ENCODE data around the gene ABHD16A. TPM values are rescaled to one million over a fixed set of nuclear protein-coding genes. Genes with fewer than 3 reads are reported as not detected.
A peak's percentile ranks its signal among the peaks of the same experiment; 100 is the strongest.

The ABHD16A gene
- total and polyA plus RNA-seq, 4 donors = 26.6 to 59.4 (median 34.9) TPM

DNA sequence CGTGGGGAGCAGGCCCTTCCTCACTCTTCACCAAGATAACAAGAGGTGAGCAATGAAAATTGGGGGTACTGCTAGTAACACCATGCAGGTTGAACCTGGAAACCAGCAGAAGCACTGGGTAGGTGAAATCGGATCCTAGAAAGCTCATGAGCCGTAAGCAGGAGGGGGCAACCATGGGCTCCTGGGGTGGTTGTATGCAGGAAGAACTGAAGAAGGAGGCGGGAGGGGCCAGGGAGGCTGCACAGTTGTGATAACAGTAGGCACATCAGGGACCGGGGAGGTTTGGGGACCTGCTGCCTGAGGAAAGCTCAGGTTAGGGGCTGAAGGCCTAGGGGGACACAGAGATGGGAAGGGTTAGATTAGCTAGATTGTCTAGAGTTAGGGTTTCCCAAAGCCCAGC is 16.6 kb downstream of the ABHD16A start:
- peaks cover 4 to 56% (median 47%) of the 10 kb centered on the region in 4 donors for H3K36me3 ChIP-seq (ENCODE audit: control insufficient read depth in 4 of 4, insufficient read depth in 3 of 4, low read depth in 1 of 4, low read length in 3 of 4)
- TF ChIP-seq, protein P1, sequence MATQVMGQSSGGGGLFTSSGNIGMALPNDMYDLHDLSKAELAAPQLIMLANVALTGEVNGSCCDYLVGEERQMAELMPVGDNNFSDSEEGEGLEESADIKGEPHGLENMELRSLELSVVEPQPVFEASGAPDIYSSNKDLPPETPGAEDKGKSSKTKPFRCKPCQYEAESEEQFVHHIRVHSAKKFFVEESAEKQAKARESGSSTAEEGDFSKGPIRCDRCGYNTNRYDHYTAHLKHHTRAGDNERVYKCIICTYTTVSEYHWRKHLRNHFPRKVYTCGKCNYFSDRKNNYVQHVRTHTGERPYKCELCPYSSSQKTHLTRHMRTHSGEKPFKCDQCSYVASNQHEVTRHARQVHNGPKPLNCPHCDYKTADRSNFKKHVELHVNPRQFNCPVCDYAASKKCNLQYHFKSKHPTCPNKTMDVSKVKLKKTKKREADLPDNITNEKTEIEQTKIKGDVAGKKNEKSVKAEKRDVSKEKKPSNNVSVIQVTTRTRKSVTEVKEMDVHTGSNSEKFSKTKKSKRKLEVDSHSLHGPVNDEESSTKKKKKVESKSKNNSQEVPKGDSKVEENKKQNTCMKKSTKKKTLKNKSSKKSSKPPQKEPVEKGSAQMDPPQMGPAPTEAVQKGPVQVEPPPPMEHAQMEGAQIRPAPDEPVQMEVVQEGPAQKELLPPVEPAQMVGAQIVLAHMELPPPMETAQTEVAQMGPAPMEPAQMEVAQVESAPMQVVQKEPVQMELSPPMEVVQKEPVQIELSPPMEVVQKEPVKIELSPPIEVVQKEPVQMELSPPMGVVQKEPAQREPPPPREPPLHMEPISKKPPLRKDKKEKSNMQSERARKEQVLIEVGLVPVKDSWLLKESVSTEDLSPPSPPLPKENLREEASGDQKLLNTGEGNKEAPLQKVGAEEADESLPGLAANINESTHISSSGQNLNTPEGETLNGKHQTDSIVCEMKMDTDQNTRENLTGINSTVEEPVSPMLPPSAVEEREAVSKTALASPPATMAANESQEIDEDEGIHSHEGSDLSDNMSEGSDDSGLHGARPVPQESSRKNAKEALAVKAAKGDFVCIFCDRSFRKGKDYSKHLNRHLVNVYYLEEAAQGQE (IDR thresholded peaks at IDR 0.05) = no peak
- no peak for TF ChIP-seq CTCF (IDR thresholded peaks at IDR 0.05; ENCODE audit: low read depth, low read length, missing input control)

GRCh38 chr6:31683591-31683990 is 19.5 kb downstream of the ABHD16A start:
- H3K27me3 ChIP-seq (ENCODE audit: control insufficient read depth in 4 of 4, insufficient read depth in 4 of 4, low read length in 3 of 4) = no peaks in the 10 kb centered on the region
- peaks cover 1 to 22% (median 14%) of the 10 kb centered on the region in 4 donors for H3K4me1 ChIP-seq (ENCODE audit: control insufficient read depth in 4 of 4, insufficient read depth in 4 of 4, low read length in 3 of 4)
- DNase-seq (ENCODE audit: low spot score) = no peak
- no peak overlapping the region for H3K4me3 ChIP-seq (ENCODE audit: low read depth in 1 of 3, low read length in 3 of 3)
- WGBS = 88% methylated on average over 13 of the region's 13 CpGs
- H3K27ac ChIP-seq (ENCODE audit: low read depth in 1 of 2, low read length in 2 of 2) = peak overlapping the region in 1 of 2 donors; percentile 51
- no peak overlapping the region for H3K9ac ChIP-seq (ENCODE audit: low read depth in 1 of 2, low read length in 2 of 2)
- H3K9me3 ChIP-seq (ENCODE audit: control insufficient read depth in 4 of 4, low read length in 3 of 4) = no peaks in the 10 kb centered on the region
- H3K36me3 ChIP-seq (ENCODE audit: control insufficient read depth in 4 of 4, insufficient read depth in 3 of 4, low read depth in 1 of 4, low read length in 3 of 4) = peaks cover 4 to 29% (median 22%) of the 10 kb centered on the region in 4 donors
- TF ChIP-seq CTCF (IDR thresholded peaks at IDR 0.05; ENCODE audit: low read depth, low read length, missing input control) (no peak), HNF4G (IDR thresholded peaks at IDR 0.05) (no peak), MAX (IDR thresholded peaks at IDR 0.05) (no peak), FOXA1 (IDR thresholded peaks at IDR 0.05) (no peak), ATF3 (IDR thresholded peaks at IDR 0.05) (no peak), FOXA2 (IDR thresholded peaks at IDR 0.05) (no peak), EGR1 (IDR thresholded peaks at IDR 0.05; ENCODE audit: low read depth in 2 of 2) (no peak), SP1 (IDR thresholded peaks at IDR 0.05) (no peak), RAD21 (IDR thresholded peaks at IDR 0.05) (no peak), HNF4A (conservative IDR thresholded peaks at IDR 0.05) (no peak), YY1 (IDR thresholded peaks at IDR 0.05) (no peak), NR2F2 (IDR thresholded peaks at IDR 0.05) (no peak), JUND (IDR thresholded peaks at IDR 0.05) (no peak), RXRA (IDR thresholded peaks at IDR 0.05) (no peak), GABPA (IDR thresholded peaks at IDR 0.05 in 1 of 2, conservative IDR thresholded peaks at IDR 0.05 in 1 of 2) (no peak), TAF1 (conservative IDR thresholded peaks at IDR 0.05) (no peak)
- TF ChIP-seq, protein P1 (IDR thresholded peaks at IDR 0.05) = no peak
- TF ChIP-seq, protein P2, sequence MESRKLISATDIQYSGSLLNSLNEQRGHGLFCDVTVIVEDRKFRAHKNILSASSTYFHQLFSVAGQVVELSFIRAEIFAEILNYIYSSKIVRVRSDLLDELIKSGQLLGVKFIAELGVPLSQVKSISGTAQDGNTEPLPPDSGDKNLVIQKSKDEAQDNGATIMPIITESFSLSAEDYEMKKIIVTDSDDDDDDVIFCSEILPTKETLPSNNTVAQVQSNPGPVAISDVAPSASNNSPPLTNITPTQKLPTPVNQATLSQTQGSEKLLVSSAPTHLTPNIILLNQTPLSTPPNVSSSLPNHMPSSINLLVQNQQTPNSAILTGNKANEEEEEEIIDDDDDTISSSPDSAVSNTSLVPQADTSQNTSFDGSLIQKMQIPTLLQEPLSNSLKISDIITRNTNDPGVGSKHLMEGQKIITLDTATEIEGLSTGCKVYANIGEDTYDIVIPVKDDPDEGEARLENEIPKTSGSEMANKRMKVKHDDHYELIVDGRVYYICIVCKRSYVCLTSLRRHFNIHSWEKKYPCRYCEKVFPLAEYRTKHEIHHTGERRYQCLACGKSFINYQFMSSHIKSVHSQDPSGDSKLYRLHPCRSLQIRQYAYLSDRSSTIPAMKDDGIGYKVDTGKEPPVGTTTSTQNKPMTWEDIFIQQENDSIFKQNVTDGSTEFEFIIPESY (IDR thresholded peaks at IDR 0.05) = no peak

More for the DNA sequence above, 16.6 kb downstream of the ABHD16A start:
- Histone ChIP-seq H3K27ac (ENCODE audit: low read depth in 1 of 2, low read length in 2 of 2) (no peak overlapping the region), H3K27me3 (ENCODE audit: control insufficient read depth in 4 of 4, insufficient read depth in 4 of 4, low read length in 3 of 4) (no peaks in the 10 kb centered on the region), H3K4me3 (ENCODE audit: low read depth in 1 of 3, low read length in 3 of 3) (no peak overlapping the region), H3K4me1 (ENCODE audit: control insufficient read depth in 4 of 4, insufficient read depth in 4 of 4, low read length in 3 of 4) (peaks cover 0 to 9% (median 6%) of the 10 kb centered on the region in 4 donors), H3K9me3 (ENCODE audit: control insufficient read depth in 4 of 4, low read length in 3 of 4) (no peaks in the 10 kb centered on the region), H3K9ac (ENCODE audit: low read depth in 1 of 2, low read length in 2 of 2) (no peak overlapping the region)
- WGBS = 85% methylated on average over 5 of the region's 5 CpGs
- no peak for DNase-seq (ENCODE audit: low spot score)

Measured in liver (tissue), 9 donors.